H9 (cell line): ENCODE measurements around the gene SULT1E1. TPM values are rescaled to one million over a fixed set of nuclear protein-coding genes. Genes with fewer than 3 reads are reported as not detected.

Source experiments
- DNase-seq: peaks from one replicate; pipeline ENCODE4 v3.0.0-alpha.2; 2017
- H2AFZ ChIP-seq: one replicate; pipeline ENCODE4 v1.6.1; 2013; ENCODE audit warnings: mild to moderate bottlenecking, low read length, control low read depth, moderate library complexity
- H2AK5ac ChIP-seq: 2 replicates; pipeline ENCODE4 v1.6.1; 2013; ENCODE audit warnings: low read length, control low read depth, mixed read lengths; ENCODE audit not compliant: insufficient read length
- H2BK120ac ChIP-seq: one replicate; pipeline ENCODE4 v1.6.1; 2013; ENCODE audit warnings: low read depth, mild to moderate bottlenecking, low read length, control low read depth, inconsistent platforms; ENCODE audit not compliant: poor library complexity, severe bottlenecking
- H2BK12ac ChIP-seq: 2 replicates; pipeline ENCODE4 v1.6.1; 2013; ENCODE audit warnings: low read length, control low read depth, mixed read lengths, low read depth; ENCODE audit not compliant: insufficient read length
- H2BK15ac ChIP-seq: 2 replicates; pipeline ENCODE4 v1.6.1; 2013; ENCODE audit warnings: low read depth, low read length, control low read depth
- H2BK20ac ChIP-seq: one replicate; pipeline ENCODE4 v1.6.1; 2013; ENCODE audit warnings: low read depth, mild to moderate bottlenecking, low read length, control low read depth, inconsistent platforms; ENCODE audit not compliant: poor library complexity, severe bottlenecking
- H2BK5ac ChIP-seq: 2 replicates; pipeline ENCODE4 v1.6.1; 2013; ENCODE audit warnings: low read length, control low read depth, mixed read lengths; ENCODE audit not compliant: insufficient read length
- H3K14ac ChIP-seq: 2 replicates; pipeline ENCODE4 v1.6.1; 2013; ENCODE audit warnings: low read length, control low read depth; ENCODE audit not compliant: insufficient read depth
- H3K18ac ChIP-seq: 2 replicates; pipeline ENCODE4 v1.6.1; 2013; ENCODE audit warnings: low read depth, mild to moderate bottlenecking, mixed read lengths, low read length, control low read depth; ENCODE audit not compliant: insufficient read length
- H3K23ac ChIP-seq: 2 replicates; pipeline ENCODE4 v1.6.1; 2013; ENCODE audit warnings: low read length, control low read depth, mixed read lengths, low read depth; ENCODE audit not compliant: insufficient read length
- H3K23me2 ChIP-seq: 2 replicates; pipeline ENCODE4 v1.6.1; 2013; ENCODE audit warnings: low read depth, mild to moderate bottlenecking, mixed read lengths, low read length, control low read depth; ENCODE audit not compliant: insufficient read length, poor library complexity, severe bottlenecking
- H3K27ac ChIP-seq: 2 replicates; pipeline ENCODE4 v1.5.1; 2013; ENCODE audit warnings: low read length, control low read depth, mixed read lengths, low read depth; ENCODE audit not compliant: insufficient read length
- H3K27me3 ChIP-seq: 2 replicates; pipeline ENCODE4 v1.6.1; 2013; ENCODE audit warnings: low read length, control low read depth, inconsistent platforms; ENCODE audit not compliant: insufficient read depth
- H3K4ac ChIP-seq: 2 replicates; pipeline ENCODE4 v1.6.1; 2013; ENCODE audit warnings: low read depth, mild to moderate bottlenecking, control low read depth, inconsistent platforms, low read length, moderate library complexity
- H3K4me1 ChIP-seq: 2 replicates; pipeline ENCODE4 v1.6.1; 2013; ENCODE audit warnings: low read length, control low read depth, inconsistent platforms; ENCODE audit not compliant: insufficient read depth
- H3K4me2 ChIP-seq: 2 replicates; pipeline ENCODE4 v1.6.1; 2013; ENCODE audit warnings: low read length, control low read depth, mixed read lengths; ENCODE audit not compliant: insufficient read length, insufficient read depth
- H3K56ac ChIP-seq: 2 replicates; pipeline ENCODE4 v1.6.1; 2013; ENCODE audit warnings: low read depth, mild to moderate bottlenecking, mixed read lengths, low read length, control low read depth; ENCODE audit not compliant: insufficient read length
- H3K79me1 ChIP-seq: 2 replicates; pipeline ENCODE4 v1.6.1; 2013; ENCODE audit warnings: low read depth, mild to moderate bottlenecking, moderate library complexity, low read length, control low read depth, inconsistent platforms; ENCODE audit not compliant: insufficient read depth, poor library complexity, severe bottlenecking
- H3K79me2 ChIP-seq: 2 replicates; pipeline ENCODE4 v1.6.1; 2013; ENCODE audit warnings: low read length, control low read depth, inconsistent platforms; ENCODE audit not compliant: insufficient read depth
- H3K9ac ChIP-seq: 2 replicates; pipeline ENCODE4 v1.6.1; 2013; ENCODE audit warnings: low read length, control low read depth, mixed read lengths; ENCODE audit not compliant: insufficient read length; ENCODE audit errors: extremely low read depth
- H3K9me3 ChIP-seq: one replicate; pipeline ENCODE4 v1.6.1; 2013; ENCODE audit warnings: low read depth, low read length, inconsistent platforms; ENCODE audit not compliant: control insufficient read depth
- H3T11ph ChIP-seq: one replicate; pipeline ENCODE4 v1.6.1; 2013; ENCODE audit warnings: mild to moderate bottlenecking, low read length, control low read depth, inconsistent platforms
- H4K20me1 ChIP-seq: one replicate; pipeline ENCODE4 v1.6.1; 2013; ENCODE audit not compliant: control insufficient read depth, insufficient read length, insufficient read depth
- H4K5ac ChIP-seq: 2 replicates; pipeline ENCODE4 v1.6.1; 2013; ENCODE audit warnings: low read depth, mild to moderate bottlenecking, mixed read lengths, low read length, control low read depth; ENCODE audit not compliant: insufficient read length
- H4K8ac ChIP-seq: replicated peaks from 2 replicates; pipeline ENCODE4 v1.6.1; 2013; ENCODE audit warnings: low read length, control low read depth, mixed read lengths, low read depth; ENCODE audit not compliant: insufficient read length
- H4K91ac ChIP-seq: 2 replicates; pipeline ENCODE4 v1.6.1; 2013; ENCODE audit warnings: low read depth, mild to moderate bottlenecking, moderate library complexity, mixed read lengths, low read length, control low read depth; ENCODE audit not compliant: insufficient read length
- H3K27ac Mint-ChIP-seq, 3 experiments: 2 replicates in 2 of 3; 3 replicates in 1 of 3; pipeline ENCODE4 v1.8.0; 2020 to 2021; ENCODE audit warnings: mixed read lengths in 3 of 3, mild to moderate bottlenecking in 1 of 3, moderate library complexity in 1 of 3
- H3K27me3 Mint-ChIP-seq: 2 replicates; pipeline ENCODE4 v1.8.0; 2021; ENCODE audit warnings: low read depth, mild to moderate bottlenecking, moderate library complexity, mixed read lengths
- H3K36me3 Mint-ChIP-seq, 3 experiments: 2 replicates in 2 of 3; 3 replicates in 1 of 3; pipeline ENCODE4 v1.8.0; 2020 to 2021; ENCODE audit warnings: low read depth in 3 of 3, mixed read lengths in 3 of 3; ENCODE audit not compliant: insufficient read depth in 1 of 3
- H3K4me1 Mint-ChIP-seq, 2 experiments: 2 replicates each; pipeline ENCODE4 v1.8.0; 2020; ENCODE audit warnings: mixed read lengths in 2 of 2
- H3K4me3 Mint-ChIP-seq, 2 experiments: 2 replicates in 1 of 2; 3 replicates in 1 of 2; pipeline ENCODE4 v1.8.0; 2020 to 2021; ENCODE audit warnings: mild to moderate bottlenecking in 2 of 2, mixed read lengths in 2 of 2, moderate library complexity in 1 of 2
- H3K9me3 Mint-ChIP-seq, 2 experiments: 2 replicates in 1 of 2; 3 replicates in 1 of 2; pipeline ENCODE4 v1.8.0; 2020; ENCODE audit warnings: mild to moderate bottlenecking in 2 of 2, mixed read lengths in 2 of 2, moderate library complexity in 1 of 2
- CTCF ChIP-seq: fragments of 200-600 bp; sonication (generic); conservative IDR thresholded peaks from 3 replicates; pipeline ENCODE4 v1.8.0; 2021; ENCODE audit warnings: antibody characterized with exemption, mild to moderate bottlenecking
- WGBS: extraction: QIAGEN DNeasy Blood & Tissue Kit; methylation state at CpG from one replicate; pipeline ENCODE4 v1.1.7; 2013; ENCODE audit warnings: missing lambda C conversion rate, low lambda C conversion rate, mixed read lengths; ENCODE audit not compliant: insufficient read length; ENCODE audit errors: extremely low coverage; 5-methylcytosine and 5-hydroxymethylcytosine counted together
- total RNA-seq: library from RNA; stranded (reverse); gene quantifications from 2 replicates; pipeline ENCODE4 v1.2.1, GENCODE V29; 2021

Gene SULT1E1
- total RNA-seq, 1 experiment from 2014 or later: not detected

- H2BK5ac ChIP-seq: no peak overlapping the region
- H3K79me2 ChIP-seq: no peaks in the 10 kb centered on the region
- H2BK20ac ChIP-seq: no peak overlapping the region
- H4K5ac ChIP-seq: no peak overlapping the region
- H3K56ac ChIP-seq: no peak overlapping the region
- Mint-ChIP-seq H3K4me1 (peaks cover 25 to 28% of the 10 kb centered on the region in 2 experiments), H3K27ac (peak overlapping the region in 1 of 3 experiments; percentile 22; a peak in 1 of 7 replicates), H3K27me3 (no peaks in the 10 kb centered on the region), H3K4me3 (no peak overlapping the region), H3K9me3 (peaks cover 0 to 3% of the 10 kb centered on the region in 2 experiments; a peak in 3 of 5 replicates), H3K36me3 (peaks cover 0 to 3% (median 0%) of the 10 kb centered on the region in 3 experiments; a peak in 1 of 7 replicates)
- H3K23ac ChIP-seq: no peak overlapping the region
- H4K8ac ChIP-seq: no peak overlapping the region
- no peak overlapping the region for H4K91ac ChIP-seq
- no peaks in the 10 kb centered on the region for H3K27me3 ChIP-seq
- no peak overlapping the region for H3K27ac ChIP-seq
- TF ChIP-seq CTCF: no peak
- peaks cover 4% of the 10 kb centered on the region; the same call in 1 of the 2 replicates for H3K4me1 ChIP-seq
- H2BK120ac ChIP-seq: no peak overlapping the region
- H3K14ac ChIP-seq: no peak overlapping the region
- H4K20me1 ChIP-seq: no peaks in the 10 kb centered on the region
- no peak overlapping the region for H3K4me2 ChIP-seq
- H3K18ac ChIP-seq: no peak overlapping the region
- H3K79me1 ChIP-seq: no peaks in the 10 kb centered on the region
- no peak for DNase-seq
- H3K4ac ChIP-seq: no peak overlapping the region
- H2BK12ac ChIP-seq: no peak overlapping the region
- H2BK15ac ChIP-seq: no peak overlapping the region
- no peak overlapping the region for H2AFZ ChIP-seq
- H3T11ph ChIP-seq: no peak overlapping the region
- H2AK5ac ChIP-seq: no peak overlapping the region
- H3K9me3 ChIP-seq: no peaks in the 10 kb centered on the region
- H3K23me2 ChIP-seq: no peaks in the 10 kb centered on the region
- WGBS: no CpG with 5 or more reads among the region's 2 CpGs
- no peak overlapping the region for H3K9ac ChIP-seq
Measured at GRCh38 chr4:69830192-69830559, 29.8 kb downstream of the SULT1E1 start.
